NCI-H2029 treated with DMSO at 0.1 percent for 48 hours (cell line): Measurements from ENCODE around the gene MBD4.
"Not testable (repeated sequence)": the region's sequence is repeated elsewhere in the genome, so short reads cannot be mapped to it uniquely, and the experiment has no call there.

ENCODE experiments used
- DNase-seq: peaks from one replicate; lab custom pipeline; 2025; lab: John Stamatoyannopoulos, UW

MBD4 gene

GRCh38 chr3:129439817-129440617, at the start of gene MBD4, which contains the start of gene IFT122:
MBD4 (minus strand) TSS chr3:129439948; CDS start chr3:129439833, 115 bp downstream.
IFT122 (plus strand) TSS chr3:129440224; CDS start chr3:129440331, 107 bp downstream.
- peak; percentile 89 for DNase-seq

DNA sequence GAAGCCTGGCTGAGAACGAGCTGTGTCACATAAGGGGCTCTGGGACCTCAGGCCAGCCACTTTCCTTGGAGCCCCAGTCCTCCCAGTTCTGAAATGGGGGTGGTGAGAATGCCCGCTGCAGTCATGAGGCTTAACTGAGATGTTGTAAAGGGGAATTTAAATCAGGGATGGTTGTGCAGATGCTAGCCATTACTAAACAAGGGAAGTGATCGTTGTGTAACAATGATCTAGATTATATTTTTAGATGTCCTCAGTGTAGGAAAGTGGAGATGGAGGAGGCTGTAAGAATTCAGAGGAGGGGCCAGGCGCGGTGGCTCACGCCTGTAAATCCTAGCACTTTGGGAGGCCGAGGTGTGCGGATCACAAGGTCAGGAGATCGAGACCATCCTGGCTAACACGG, 49.5 kb upstream of the MBD4 start:
- not testable (repeated sequence) for DNase-seq

- DNase-seq, result not testable (repeated sequence)
These were observed 48.2 kb upstream of the MBD4 start for GRCh38 chr3:129487868-129488335.

DNA sequence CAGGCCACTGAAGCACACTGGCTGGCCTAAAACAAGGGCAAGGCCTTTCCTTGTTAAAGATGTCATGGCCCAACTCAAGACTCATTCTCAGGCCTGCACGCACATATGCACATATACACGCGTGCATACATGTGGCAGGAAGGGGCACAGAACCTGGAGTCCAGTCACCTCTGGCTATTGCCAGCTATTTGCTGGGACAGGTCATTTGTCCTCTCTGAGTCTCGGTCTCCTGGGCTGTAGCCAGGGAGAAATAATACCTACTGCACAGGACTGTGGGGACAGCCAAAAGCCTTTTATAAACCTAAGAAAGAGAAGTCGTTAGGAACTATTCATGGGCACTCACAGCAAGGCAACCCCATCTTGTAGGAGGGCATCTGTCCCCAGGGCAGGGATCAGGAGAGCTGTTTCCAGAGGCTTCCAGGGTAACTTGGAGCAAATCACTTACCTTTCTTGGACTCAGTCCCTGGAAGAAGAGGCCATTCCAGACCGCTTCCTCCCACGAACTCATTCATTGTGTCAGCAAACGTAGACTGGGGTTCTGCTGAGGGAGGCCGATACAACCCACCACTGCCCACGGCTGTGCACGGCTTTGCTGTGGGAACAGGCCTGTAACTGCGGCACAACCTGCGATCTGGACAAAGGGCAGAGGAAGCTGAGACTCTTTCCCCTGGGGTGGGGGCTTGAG, 47.6 kb upstream of the MBD4 start:
- no peak for DNase-seq

- DNase-seq, result no peak
These were observed 46.9 kb upstream of the MBD4 start for GRCh38 chr3:129486664-129487035.

DNA sequence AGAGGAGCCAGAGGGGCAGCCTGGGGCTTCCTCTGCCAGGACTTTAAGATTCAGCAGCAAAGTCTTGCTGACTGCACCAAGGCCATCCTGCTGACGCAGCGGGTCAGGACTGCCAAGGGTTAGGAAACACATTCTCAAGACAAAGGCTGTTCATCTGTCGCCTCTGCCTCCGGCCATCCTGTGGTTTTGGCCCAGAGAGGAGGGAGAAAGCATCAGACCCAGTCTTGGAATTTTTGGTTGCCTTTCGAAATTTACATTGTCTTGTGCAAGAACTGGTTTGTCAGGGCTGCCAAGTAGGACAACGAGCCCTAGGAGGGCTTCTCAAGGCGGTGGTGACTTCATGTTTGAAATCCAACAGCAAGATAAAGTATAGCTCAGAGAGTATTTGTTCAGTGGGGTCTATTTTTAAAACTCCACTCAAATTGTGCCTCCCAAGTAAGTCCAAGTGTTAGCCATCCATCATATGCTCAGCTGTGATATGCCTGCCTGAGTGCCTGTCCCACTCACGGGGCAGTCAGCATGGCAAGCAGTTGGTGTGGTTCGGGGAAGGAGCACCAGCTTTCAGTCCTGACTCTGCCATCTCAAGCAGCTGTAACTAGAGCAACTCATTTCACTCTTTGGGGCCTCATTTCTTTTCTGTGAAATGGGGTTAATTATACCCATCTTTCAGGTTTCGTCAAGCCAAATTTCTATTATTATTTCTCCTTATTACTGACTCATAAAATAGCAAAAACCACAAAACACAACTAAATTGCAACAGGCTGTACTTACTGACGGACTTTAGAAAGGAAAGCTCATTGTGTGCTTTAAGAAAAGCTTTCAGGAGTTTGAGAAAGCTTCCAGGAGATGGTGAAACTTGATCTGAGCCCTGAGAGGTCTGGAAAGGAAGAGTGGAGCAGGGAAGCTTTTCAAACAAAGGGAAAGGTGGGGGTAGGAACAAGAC, 46.2 kb upstream of the MBD4 start:
- no peak for DNase-seq

DNA sequence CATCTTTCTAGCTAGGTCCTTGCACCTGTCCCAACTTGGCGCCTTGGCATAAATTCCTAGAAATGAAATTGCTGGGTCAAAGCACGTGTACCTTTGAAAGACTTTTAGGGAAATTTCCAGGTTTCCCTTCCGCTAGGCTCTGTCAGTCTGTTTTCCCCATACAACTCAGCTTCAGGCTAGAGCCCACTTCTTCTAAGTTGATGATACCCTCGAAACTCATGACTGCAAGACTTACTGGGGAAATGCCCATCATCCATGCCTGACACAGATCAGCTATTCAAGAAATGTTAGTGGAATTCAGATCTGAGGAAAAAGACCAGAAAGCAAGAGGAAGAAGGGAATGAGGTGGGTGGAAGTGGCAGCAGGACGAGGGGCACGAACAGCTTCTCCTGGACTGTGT, 45.4 kb upstream of the MBD4 start:
- DNase-seq, result not testable (repeated sequence)

GRCh38 chr3:129483870-129484269, 44.1 kb upstream of the MBD4 start:
- no peak for DNase-seq

- DNase-seq, result no peak
These were observed 43.0 kb upstream of the MBD4 start for GRCh38 chr3:129482721-129483120.

DNA sequence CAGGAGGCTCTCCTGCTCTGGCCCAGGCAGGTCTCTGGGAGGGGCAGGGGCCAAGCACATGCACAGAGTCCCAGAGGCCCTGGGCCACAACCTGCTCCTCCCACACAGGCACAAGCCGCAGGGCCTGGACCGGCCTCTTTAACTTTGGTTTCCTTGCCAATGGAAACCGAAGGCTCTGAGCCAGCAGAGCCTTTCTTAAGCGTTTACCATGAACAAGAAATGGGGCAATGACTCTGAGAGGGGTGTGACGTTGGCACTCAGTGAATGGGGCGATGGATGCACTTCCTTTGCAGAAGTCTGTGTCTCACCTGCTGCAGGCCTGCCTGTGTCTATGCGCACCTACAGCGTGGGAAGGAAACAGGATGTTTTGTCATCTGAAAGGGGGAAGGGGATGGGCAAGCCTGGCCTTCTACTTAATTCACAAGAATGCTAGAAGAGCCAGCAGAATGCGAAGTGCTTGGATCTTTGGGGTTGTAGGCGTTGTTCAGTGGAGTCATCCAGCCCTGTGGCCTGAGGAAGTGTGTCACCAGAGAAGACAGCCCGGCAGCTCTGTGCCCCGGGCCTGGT, 42.1 kb upstream of the MBD4 start:
- DNase-seq, result no peak

GRCh38 chr3:129481225-129481765, 41.5 kb upstream of the MBD4 start:
- DNase-seq, result not testable (repeated sequence)

DNA sequence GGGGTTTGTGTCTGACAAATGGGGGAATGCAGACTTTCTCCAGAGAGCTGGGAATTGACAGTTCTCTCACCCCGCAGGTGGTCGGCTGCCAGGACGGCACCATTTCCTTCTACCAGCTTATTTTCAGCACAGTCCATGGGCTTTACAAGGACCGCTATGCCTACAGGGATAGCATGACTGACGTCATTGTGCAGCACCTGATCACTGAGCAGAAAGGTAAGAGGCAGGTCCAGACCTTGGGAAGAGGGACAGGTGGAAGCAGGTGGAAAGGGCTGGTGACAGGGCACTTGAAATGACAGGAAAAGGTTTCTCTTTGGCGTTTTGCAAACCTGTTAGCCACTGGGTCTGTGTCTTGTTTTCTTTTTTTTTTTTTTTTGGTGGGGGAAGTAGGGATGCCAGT, 36.8 kb upstream of the MBD4 start:
- no peak for DNase-seq

DNA sequence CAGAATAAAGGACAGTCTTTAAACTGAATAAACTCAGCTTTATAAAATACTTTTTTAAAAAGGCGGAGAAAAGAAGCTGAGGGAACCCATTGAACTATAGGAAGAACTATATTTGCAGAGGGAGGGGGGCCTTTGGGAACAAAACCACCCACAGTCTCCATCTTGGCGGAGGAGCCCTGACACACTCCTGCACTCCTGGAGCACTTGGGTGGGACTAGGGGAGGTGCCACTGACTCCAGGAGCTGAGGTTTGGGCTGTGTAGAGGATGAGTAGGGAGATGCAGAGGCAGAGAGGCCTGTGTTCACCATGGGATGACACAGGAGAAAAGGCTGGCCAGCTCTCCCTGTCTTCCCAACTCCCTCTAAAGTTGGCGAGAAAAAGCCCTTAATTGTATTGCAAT, 36.1 kb upstream of the MBD4 start:
- DNase-seq, result no peak

- DNase-seq, result no peak
These were observed 35.4 kb upstream of the MBD4 start for GRCh38 chr3:129474984-129475804.

GRCh38 chr3:129473769-129474152, 34.0 kb upstream of the MBD4 start:
- no peak for DNase-seq

DNA sequence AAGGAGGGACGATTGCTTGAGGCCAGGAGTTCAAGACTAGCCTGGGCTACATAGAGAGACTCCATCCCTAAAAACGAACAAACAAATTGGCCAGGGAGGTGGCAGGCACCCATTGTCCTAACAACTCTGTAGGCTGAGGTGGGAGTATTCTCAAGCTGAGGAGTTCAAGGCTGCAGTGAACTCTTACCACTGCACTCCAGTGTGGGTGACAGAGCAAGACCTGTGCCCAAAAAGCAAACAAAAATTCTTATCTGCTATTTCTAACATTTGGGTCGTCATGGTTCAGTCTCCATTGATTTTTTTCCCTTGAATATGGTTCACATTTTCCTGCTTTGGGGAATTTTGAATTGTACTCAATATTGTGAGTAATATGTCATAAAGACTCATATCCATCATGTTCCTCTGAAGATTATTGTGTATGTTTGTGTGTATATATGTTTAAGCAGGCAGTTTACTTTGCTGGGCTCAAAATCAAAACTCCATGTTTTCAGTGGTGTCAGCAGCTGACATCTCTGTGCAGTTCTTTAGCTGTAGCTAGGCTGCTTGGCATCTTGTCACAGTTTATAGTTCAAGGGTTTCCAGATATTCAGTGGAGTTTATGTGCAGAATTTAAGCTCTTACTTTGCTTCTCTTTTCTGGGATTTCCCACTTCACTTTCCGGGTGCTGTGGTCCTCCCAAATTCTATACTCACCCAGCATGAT, 33.5 kb upstream of the MBD4 start:
- no peak for DNase-seq

DNA sequence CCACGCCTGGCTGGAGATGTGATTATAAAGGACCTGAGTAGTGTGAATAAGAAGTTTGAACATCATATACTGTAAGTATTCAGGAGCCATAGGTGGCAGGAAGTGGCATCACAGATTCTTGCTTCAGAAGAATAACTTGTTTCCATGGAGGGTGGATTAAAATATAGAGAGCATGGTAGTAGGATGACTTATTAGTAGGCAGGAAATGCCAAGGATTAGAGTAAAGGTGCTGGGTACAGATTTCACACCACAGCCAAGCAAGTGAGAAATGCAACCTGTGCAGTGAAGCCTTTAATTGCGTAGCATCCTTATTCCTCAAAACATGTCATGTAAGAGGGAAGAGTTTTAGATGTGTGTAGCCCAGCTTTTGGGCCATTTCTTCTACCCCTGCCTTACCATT, 31.1 kb upstream of the MBD4 start:
- no peak for DNase-seq

DNA sequence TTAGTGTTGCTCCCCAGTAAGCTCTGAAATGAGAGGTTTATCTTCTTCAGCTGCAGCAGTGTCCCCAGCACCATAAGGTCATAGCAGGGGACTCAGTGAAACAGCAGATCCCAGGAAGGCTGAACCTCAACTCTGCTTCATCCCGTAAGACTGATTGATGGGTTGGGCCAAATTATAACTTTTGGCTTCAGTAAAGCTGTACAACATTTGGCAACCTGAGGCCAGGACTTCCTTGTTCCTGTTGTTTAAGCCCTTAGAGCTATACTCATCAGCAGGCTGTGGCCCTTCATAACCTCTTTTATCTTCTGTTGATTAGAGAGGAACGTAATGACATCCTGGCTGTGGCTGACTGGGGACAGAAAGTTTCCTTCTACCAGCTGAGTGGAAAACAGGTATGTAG, 29.3 kb upstream of the MBD4 start:
- DNase-seq, result no peak

- DNase-seq, result no peak
These were observed 28.2 kb upstream of the MBD4 start for GRCh38 chr3:129467932-129468331.

DNA sequence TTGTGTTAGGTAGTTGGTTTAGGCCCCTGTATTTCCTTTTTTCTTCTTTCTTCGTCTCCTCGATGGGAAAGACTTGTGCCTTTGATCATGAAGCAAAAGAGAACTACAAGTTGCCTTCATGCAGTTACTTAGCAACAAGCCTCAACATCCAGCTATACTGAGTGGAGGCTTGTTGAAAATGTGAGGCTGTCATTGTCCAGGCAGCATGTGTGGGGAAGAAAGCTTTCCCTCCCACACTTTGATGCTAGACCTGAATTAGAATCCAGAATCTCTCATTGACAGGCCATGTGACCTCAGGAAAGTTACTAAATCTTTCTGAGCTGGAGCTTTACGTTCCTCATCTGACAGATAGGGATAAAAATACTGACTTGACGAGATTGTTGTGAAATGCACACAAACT, 24.0 kb upstream of the MBD4 start:
- DNase-seq, result no peak
